Right forelimb (tissue), 1 donor: ENCODE results near the gene KCNMB1.
"Not testable (repeated sequence)": the region's sequence is repeated elsewhere in the genome, so short reads cannot be mapped to it uniquely, and the experiment has no call there.

Experiments
- DNase-seq: peaks from one replicate; pipeline ENCODE4 v3.0.0-alpha.2; 2018

KCNMB1 gene

DNA sequence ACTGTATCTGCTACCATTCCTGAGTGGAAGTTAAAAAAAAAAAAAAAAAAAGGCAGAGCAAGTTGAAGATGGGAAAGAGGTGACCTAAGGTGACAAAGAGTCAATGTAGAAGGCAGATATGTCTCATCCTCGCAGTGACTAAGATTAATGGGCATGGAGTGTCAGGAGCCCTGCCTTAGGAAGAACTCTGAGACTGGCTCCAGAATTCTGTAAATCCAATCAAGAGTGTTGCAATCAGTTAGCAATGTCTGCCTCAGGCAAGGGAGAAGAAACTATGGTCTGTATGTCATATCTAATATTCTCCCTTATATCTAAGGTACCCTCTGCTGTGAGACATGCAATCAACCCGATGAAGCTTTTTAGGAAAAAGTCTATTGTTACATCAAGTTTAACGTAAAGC is 24.7 kb upstream of the KCNMB1 start:
- no peak for DNase-seq

DNA sequence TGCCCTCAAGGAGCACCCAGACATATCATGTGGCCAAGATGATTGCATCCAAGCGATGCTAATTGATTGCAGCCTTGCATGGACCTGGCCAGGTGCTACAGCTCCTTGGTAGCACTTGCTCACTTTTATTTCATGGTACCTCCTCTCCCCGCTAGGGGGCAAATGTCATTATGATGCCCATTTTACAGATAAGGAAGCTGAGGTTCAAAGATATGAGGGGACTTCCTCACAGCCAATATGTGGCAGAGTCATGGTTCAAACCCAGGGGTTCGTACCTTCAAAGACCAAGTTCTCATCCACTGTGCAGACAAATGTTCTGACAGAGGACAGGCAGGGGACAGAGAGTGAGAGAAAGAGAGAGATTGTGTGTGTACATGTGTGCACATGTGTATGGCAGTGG is 21.9 kb upstream of the KCNMB1 start:
- DNase-seq, result no peak

- DNase-seq, result no peak
Observed at GRCh38 chr5:170410401-170410800, 21.2 kb upstream of the KCNMB1 start.

GRCh38 chr5:170408877-170409660 is 19.9 kb upstream of the KCNMB1 start:
- no peak for DNase-seq

DNA sequence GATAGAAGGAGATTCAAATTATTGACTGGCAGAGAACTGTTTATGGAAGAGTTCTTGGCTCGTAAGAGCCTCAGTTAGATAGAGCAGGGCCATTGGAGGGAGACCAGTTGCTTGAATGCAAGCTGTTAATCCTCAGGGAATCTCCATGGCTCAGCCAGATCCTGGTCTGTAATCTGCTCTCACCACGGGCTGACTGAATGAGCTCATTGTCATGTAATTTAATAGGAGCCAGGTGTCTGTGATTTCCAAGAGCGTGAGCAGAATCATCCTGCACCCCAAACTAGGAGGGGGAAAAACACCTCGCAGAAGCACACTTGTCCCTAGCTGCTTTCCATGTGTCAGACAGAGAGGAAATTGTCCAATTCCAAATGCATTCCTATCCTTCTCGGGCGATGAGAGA is 19.1 kb upstream of the KCNMB1 start:
- DNase-seq, result no peak

DNA sequence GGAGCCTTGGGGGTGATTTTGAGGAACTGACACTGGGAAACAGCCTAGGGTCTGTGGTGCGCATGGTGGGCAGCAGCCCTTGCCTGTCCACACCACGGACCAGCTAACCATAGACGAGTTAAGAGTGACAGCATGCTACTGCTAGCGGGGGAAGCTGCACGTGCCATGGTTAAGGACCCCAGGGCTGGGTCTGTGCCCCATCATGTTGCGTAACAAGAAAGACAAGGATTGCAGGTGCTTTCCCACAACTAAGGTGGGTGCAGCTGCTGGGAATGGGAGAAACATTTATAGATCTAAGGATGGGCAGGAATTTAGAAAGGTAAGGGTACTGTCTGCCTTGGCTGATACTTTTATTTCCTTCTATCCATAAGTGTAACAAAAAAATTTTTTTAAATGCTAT is 17.9 kb upstream of the KCNMB1 start:
- no peak for DNase-seq

GRCh38 chr5:170405817-170406216 is 16.6 kb upstream of the KCNMB1 start:
- DNase-seq, result no peak

DNA sequence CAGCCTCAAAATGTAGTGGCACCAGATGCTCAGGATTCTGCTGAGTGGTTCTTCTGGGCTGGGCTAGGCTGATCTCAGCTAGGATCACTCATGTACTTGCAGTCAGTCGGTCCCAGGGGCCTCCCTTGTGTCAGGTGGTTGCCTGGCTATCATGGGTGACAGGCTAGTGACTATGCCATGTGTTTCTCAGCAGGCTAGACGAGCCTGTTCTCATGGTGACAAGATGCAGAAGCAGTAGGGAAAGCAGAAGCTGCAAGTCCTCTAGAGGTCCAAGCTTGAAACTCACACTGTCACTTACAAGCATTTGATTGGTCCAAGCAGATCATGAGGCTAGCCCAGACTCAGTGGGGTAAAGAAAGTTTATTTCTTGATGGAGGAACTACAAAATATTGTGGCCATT is 15.2 kb upstream of the KCNMB1 start:
- no peak for DNase-seq

DNA sequence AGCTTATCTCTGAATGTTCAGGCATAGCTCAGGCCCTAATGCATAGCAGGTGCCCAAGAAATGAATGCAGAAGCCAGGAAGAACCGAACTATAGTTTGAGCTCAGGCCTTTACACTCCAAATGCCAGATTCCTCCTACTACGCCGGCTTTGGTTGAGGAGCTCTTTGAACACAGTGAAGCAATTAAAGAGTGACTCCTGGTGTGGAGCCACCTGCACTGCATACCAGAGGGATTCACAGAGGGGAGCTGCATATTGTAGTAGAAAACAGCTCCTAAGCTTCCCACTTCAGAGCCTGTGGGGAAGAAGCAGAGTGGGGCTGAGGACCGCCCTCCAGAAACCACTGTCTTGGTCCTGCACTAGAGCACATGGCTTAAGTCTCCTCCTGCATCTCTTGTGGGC is 14.5 kb upstream of the KCNMB1 start:
- DNase-seq, result no peak

- DNase-seq, result no peak
Observed at GRCh38 chr5:170402508-170402907, 13.3 kb upstream of the KCNMB1 start.

GRCh38 chr5:170397059-170397458 is 7.9 kb upstream of the KCNMB1 start:
- no peak for DNase-seq

DNA sequence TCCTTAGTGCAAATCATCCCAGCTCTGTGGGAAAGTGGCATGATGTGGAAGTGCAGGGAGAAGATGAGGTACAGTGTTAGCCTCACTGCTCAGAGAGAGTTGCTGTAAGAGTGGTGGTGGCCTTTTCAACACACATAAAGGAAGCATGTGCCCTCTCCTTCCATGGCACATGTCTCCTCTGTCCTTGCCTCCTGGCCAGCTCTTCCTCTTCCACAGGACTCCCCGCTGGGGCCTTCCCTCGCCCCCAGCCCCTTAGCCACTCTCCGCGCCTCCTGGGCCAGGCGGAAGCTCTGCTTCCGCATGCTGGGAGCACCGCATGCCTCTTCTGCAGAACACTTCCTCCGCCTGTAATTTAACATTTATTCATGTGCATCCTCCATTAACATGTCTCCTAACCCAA is 4.8 kb upstream of the KCNMB1 start:
- no peak for DNase-seq

GRCh38 chr5:170393235-170393634 is 4.1 kb upstream of the KCNMB1 start:
- no peak for DNase-seq

GRCh38 chr5:170390472-170390871 is 1.3 kb upstream of the KCNMB1 start:
- DNase-seq, result no peak

GRCh38 chr5:170389550-170389892 is 354 bp upstream of the KCNMB1 start:
- no peak for DNase-seq

GRCh38 chr5:170387775-170388639 is 1.2 kb downstream of the KCNMB1 start:
- no peak for DNase-seq

- DNase-seq, result no peak
Observed at GRCh38 chr5:170386743-170387395, 2.3 kb downstream of the KCNMB1 start.

DNA sequence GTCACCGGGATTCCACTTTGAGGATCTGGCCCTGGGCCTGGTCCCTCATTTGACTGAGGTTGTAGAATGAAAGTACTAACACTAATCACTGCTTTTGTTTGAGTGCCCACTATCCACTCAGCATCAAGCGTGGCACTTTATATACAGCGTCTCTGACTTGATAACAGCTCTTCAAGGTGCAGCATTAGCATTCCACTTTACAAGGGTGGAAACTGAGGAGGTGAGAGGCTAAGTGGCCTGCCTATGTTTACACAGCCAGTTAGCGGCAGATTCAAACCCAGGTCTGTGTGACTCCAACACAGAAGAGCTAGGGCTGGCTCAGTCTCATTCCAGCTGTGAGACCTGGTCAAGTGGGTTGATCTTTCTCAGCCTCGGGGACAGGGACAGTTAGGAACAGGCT is 5.9 kb downstream of the KCNMB1 start:
- DNase-seq, result no peak

DNA sequence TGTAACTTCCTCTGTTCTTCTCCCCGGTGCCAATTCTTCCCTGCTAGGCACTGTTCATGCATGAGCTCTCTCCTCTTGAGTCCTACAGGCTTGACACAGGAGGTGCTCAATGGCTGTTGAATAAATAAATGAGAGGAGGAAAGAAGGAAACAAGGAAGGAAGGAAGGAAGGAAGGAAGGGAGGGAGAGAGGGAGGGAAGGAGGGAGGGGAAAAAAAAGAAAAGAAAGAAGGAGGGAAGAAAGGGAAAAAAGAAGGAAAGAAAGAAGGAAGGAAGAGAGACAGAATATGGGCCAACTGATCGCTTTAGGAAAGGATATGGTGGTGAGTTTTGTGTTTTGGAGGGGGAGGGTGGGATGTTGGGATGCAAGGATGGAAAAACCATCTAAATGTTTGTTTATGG is 6.4 kb downstream of the KCNMB1 start:
- DNase-seq, result no peak

DNA sequence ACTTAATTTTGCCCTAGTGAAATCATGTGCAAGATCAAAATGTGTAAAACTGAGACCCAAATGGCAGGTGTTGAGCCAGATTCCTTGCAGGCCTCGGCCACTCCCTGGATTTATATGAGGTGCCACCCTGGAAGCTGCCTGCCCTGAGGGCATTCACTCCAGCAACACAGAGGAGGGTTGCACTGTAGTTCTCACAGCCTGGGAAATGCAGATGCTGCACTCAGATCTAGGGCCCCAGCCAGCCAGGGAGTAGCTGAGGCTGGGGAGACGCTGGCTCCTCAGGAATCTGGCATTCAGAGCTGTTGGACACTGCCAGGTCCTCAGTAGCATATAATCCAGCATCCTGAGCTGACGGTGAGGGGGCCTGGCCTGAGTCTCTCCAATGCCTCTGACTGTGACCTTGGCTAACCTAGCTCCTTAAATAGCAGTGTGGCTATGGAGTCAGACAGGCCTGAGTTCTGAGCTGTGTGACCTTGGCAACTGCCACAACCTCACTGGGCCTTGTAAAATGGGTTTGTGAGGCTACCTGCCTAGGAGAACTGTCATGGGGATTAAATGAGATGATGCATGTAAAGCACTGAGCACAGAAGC is 8.7 kb downstream of the KCNMB1 start:
- DNase-seq, result no peak

GRCh38 chr5:170378740-170379139 is 10.4 kb downstream of the KCNMB1 start:
- DNase-seq, result no peak

DNA sequence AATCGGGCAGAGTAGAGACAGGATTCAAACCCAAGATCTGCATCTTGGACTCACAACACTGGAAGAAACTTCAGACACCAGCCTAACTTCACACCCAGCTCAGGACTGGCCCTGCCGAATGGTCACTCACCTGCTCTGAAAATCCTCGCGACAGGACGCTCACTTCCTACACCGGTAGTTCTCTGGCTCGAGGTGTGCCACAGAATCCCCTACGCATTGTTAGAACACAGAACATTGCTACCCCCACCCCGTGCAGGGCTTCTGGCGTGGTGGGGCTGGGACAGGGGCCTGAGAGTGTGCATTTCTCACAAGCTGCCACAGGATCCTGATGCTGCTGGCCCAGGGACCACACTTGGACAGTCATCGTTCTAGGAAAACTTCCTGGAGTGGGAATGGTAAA is 12.1 kb downstream of the KCNMB1 start:
- no peak for DNase-seq

- not testable (repeated sequence) for DNase-seq
Observed at GRCh38 chr5:170376526-170376925, 12.6 kb downstream of the KCNMB1 start.

GRCh38 chr5:170375283-170375682 is 13.9 kb downstream of the KCNMB1 start:
- no peak for DNase-seq
